ENCODE data around the gene C4B.
A peak's percentile ranks its signal among the peaks of the same experiment; 100 is the strongest.

The C4B gene

DNA sequence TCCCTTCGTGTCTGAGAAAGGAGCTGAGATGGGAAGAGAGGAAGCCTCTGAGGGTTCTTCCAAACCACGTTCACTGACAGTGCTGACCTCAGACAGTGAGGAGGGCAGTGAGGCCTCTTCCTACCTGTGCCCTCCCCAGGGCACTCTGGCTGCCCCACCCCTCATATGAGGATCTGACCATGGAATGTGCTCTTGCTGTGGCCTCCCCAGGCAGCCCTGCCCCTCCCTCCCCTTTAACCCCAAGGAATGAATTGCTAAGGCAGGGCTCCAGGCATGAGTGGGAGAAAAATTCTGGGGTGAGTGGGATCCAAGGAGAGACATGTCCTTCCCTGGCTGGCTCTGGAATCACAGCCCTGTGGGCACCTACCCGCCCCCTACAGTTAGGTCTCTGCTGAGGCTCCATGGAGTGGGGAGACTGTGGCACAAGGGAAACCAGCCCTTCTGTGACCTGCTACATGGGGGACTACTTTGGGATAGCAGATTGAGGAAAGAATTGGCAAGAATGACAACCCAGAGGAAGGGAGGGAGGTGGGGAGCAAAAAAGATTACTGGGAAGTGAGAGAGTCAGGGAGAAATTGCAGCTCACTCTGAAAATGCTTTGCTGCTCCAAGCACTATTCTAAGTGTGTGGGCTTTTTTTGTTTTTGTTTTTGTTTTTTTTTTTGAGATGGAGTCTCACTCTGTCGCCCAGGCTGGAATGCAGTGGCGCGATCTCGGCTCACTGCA lies 65.1 kb downstream of the C4B start:
- no peak for TF ChIP-seq CTCF (IDR thresholded peaks at IDR 0.05; ENCODE audit: low read length, missing control alignments)
- H3K4me3 ChIP-seq (replicated peaks; ENCODE audit: low read depth, low read length) = no peak overlapping the region
- DNase-seq (ENCODE audit: low read depth) = no peak

DNA sequence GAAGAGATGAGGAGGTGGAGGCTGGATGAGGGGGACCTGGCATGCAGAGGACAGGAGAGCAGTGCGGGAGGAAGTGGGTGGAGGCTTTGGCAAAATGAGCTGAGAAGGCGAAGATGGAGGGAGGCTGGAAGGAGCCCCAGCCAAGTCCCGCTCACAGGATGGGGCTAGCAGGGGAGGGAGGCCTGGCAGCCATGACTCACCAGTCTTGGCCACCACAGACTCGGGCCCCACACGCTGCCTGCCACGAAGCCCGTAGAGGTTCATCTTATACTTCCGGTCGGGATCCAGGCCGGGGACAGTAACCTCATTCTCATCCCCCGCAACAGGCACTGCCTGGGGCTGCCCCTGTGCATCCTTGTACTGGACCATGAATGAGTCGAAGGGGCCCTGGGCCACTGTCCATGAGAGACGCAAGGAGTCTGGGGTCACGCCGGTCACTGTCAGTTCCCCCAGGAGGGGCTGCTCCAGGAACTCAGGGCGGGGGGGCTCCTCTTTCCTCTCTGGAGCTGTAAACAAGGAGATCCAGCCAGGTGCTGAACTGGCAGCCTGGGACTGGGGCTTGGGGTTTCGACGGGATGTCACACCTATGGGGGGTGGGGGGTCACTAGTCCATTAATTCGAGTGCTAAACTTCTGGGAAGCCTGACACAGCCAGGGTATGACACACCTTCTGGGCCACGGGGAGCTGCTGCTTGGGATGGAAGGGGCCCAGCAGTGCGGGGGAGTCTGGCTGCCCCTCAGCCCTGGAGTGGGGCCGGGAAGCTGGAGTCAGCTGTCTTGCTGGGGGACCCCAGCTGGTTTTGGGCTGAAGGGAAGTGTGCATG lies 66.8 kb downstream of the C4B start:
- H3K4me3 ChIP-seq (replicated peaks; ENCODE audit: low read depth, low read length) = no peak overlapping the region
- peak; percentile 91 for DNase-seq (ENCODE audit: low read depth)
- TF ChIP-seq CTCF (IDR thresholded peaks at IDR 0.05; ENCODE audit: low read length, missing control alignments) = no peak

- H3K4me3 ChIP-seq (replicated peaks; ENCODE audit: low read depth, low read length) = no peak overlapping the region
- DNase-seq (ENCODE audit: low read depth) = no peak
- no peak for TF ChIP-seq CTCF (IDR thresholded peaks at IDR 0.05; ENCODE audit: low read length, missing control alignments)
Observed at GRCh38 chr6:32082478-32082877, 67.9 kb downstream of the C4B start.

GRCh38 chr6:32082935-32083334 lies 68.3 kb downstream of the C4B start:
- TF ChIP-seq CTCF (IDR thresholded peaks at IDR 0.05; ENCODE audit: low read length, missing control alignments) = no peak
- no peak overlapping the region for H3K4me3 ChIP-seq (replicated peaks; ENCODE audit: low read depth, low read length)
- DNase-seq (ENCODE audit: low read depth) = peak; percentile 84

DNA sequence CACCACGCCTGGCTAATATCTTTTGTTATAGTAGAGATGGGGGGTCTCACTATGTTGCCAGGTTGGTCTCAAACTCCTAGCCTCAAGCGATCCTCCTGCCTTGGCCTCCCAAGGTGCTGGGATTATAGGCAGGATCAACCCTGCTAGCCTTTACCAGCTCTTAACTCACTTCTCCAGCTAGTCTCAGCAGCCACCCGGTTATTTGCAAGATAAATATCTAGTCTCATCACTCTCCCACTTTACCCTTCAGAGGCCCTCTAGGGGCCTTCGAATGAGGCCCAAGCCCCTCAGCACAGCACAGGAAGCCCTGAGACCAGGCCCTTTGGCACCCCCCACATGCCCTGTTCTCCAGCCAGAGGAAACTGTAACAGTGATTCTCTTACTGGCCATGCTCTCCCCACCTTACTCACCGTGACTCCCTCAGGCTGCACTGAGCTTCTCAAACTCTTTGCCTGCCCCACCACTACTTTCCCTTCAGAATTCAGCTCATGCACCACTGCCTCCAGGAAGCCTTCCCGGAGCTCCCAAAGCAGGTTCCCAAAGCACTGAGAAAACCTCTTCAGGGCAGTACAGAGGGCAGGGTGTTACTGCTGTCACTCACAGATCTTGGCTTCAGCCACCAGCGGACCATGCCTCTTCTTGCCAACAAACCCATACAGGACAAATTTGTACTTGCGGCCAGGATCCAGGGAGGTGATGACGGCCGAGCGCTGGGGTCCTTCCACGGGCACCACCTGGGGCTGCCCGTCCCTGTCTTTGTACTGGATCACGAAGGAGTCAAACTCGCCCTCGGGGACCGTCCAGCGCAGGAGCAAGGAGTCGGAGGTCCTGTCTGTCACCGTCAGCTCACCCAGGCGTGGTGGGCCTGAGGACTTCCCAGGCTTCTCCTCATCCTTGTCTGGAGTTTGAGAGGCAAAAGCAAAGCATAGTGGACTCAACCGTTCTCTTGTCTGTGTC lies 69.5 kb downstream of the C4B start:
- DNase-seq (ENCODE audit: low read depth) = no peak
- TF ChIP-seq CTCF (IDR thresholded peaks at IDR 0.05; ENCODE audit: low read length, missing control alignments) = no peak
- H3K4me3 ChIP-seq (replicated peaks; ENCODE audit: low read depth, low read length) = no peak overlapping the region

GRCh38 chr6:32084780-32085179 lies 70.2 kb downstream of the C4B start:
- DNase-seq (ENCODE audit: low read depth) = no peak
- H3K4me3 ChIP-seq (replicated peaks; ENCODE audit: low read depth, low read length) = no peak overlapping the region
- TF ChIP-seq CTCF (IDR thresholded peaks at IDR 0.05; ENCODE audit: low read length, missing control alignments) = no peak
